HG03342 (cell line): ENCODE measurements around the gene TAAR1.
"Not testable (repeated sequence)": the region's sequence is repeated elsewhere in the genome, so short reads cannot be mapped to it uniquely, and the experiment has no call there.

Experiments
- ATAC-seq: cut with Tn5 transposase; IDR thresholded peaks from one replicate; pipeline ENCODE4 v1.9.1; 2021; ENCODE audit warnings: mild to moderate bottlenecking, moderate library complexity; ENCODE audit not compliant: unreplicated experiment

The TAAR1 gene

GRCh38 chr6:132663661-132664060 is 4.7 kb upstream of the TAAR1 start:
- ATAC-seq: no peak

GRCh38 chr6:132661906-132662305 is 2.9 kb upstream of the TAAR1 start:
- no peak for ATAC-seq

GRCh38 chr6:132651062-132651461 is 7.9 kb downstream of the TAAR1 start:
- peak; percentile 47 for ATAC-seq

- no peak for ATAC-seq
Measured at GRCh38 chr6:132650429-132650828, 8.6 kb downstream of the TAAR1 start.

GRCh38 chr6:132648828-132649227 is 10.2 kb downstream of the TAAR1 start:
- ATAC-seq: no peak

- ATAC-seq: peak; percentile 92
Measured at GRCh38 chr6:132648356-132648755, 10.6 kb downstream of the TAAR1 start.

- ATAC-seq: no peak
Measured at GRCh38 chr6:132643547-132643946, 15.4 kb downstream of the TAAR1 start.

- not testable (repeated sequence) for ATAC-seq
Measured at GRCh38 chr6:132637135-132637534, 21.8 kb downstream of the TAAR1 start.

GRCh38 chr6:132635906-132636305 is 23.1 kb downstream of the TAAR1 start:
- not testable (repeated sequence) for ATAC-seq

GRCh38 chr6:132635288-132635687 is 23.7 kb downstream of the TAAR1 start:
- not testable (repeated sequence) for ATAC-seq

- no peak for ATAC-seq
Measured at GRCh38 chr6:132634796-132635195, 24.2 kb downstream of the TAAR1 start.

- ATAC-seq: no peak
Measured at GRCh38 chr6:132633362-132633761, 25.6 kb downstream of the TAAR1 start.

GRCh38 chr6:132624175-132624574 is 34.8 kb downstream of the TAAR1 start, which contains the start of gene TAAR2:
TSS of gene TAAR2 (minus strand) at chr6:132624275. CDS start at chr6:132624275, 0 bp downstream.
- no peak for ATAC-seq

- ATAC-seq: no peak
Measured at GRCh38 chr6:132623106-132623845, 35.7 kb downstream of the TAAR1 start.

GRCh38 chr6:132616677-132617076 is 42.3 kb downstream of the TAAR1 start:
- ATAC-seq: no peak

GRCh38 chr6:132614554-132614953 is 44.4 kb downstream of the TAAR1 start:
- ATAC-seq: no peak

GRCh38 chr6:132612449-132613108 is 46.4 kb downstream of the TAAR1 start:
- peak; percentile 57 for ATAC-seq

GRCh38 chr6:132611616-132612015 is 47.4 kb downstream of the TAAR1 start:
- no peak for ATAC-seq

- peak; percentile 56 for ATAC-seq
Measured at GRCh38 chr6:132607544-132608233, 51.3 kb downstream of the TAAR1 start.

- no peak for ATAC-seq
Measured at GRCh38 chr6:132604635-132605152, 54.3 kb downstream of the TAAR1 start.

GRCh38 chr6:132600900-132601299 is 58.1 kb downstream of the TAAR1 start:
- ATAC-seq: not testable (repeated sequence)
